ENCODE results near the gene SRP14. TPM values are rescaled to one million over a fixed set of nuclear protein-coding genes. Genes with fewer than 3 reads are reported as not detected.

Gene SRP14
- total and polyA plus RNA-seq, 9 of the 15 experiments (the other 6 are each of a cell fraction or from before 2014, with no cell fraction given), result 161 to 1,097 (median 402) TPM

DNA sequence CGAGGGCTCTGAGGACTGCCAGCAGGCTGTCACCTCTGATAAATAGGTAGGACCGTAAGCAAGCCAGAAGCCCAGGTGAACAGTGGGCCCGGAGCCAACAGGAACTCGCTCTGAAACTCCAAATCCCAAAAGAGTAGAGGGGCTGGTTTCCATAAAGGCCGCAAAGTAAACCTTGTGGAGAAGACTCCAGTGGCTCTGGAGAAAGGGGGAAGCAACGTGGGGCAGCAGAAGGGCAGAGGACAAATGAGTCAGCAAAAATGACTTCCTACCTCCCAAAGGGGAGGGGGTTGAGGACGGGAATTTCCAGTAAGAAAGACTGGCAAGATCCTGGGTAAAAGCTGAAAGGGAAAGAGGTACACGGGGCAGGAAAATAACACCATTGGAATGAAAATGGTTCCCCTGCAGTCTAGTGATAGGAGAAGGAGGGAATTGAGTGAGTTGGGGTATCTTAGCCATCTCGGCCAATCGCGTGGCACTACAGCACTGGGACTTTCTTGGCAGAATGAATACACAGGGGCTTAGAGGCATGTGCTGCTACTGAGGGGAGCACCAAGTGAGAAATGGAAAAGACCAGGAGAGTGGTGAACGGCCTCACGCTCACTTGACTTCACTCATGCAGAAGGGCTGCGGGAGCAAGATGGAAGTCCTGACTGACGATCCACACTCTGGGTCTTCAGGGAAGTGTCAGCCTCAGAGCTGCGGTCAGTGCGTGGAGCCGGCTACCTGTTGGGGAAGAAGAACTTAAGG, 36.5 kb upstream of the SRP14 start (continued):
- TF ChIP-seq, protein P1, sequence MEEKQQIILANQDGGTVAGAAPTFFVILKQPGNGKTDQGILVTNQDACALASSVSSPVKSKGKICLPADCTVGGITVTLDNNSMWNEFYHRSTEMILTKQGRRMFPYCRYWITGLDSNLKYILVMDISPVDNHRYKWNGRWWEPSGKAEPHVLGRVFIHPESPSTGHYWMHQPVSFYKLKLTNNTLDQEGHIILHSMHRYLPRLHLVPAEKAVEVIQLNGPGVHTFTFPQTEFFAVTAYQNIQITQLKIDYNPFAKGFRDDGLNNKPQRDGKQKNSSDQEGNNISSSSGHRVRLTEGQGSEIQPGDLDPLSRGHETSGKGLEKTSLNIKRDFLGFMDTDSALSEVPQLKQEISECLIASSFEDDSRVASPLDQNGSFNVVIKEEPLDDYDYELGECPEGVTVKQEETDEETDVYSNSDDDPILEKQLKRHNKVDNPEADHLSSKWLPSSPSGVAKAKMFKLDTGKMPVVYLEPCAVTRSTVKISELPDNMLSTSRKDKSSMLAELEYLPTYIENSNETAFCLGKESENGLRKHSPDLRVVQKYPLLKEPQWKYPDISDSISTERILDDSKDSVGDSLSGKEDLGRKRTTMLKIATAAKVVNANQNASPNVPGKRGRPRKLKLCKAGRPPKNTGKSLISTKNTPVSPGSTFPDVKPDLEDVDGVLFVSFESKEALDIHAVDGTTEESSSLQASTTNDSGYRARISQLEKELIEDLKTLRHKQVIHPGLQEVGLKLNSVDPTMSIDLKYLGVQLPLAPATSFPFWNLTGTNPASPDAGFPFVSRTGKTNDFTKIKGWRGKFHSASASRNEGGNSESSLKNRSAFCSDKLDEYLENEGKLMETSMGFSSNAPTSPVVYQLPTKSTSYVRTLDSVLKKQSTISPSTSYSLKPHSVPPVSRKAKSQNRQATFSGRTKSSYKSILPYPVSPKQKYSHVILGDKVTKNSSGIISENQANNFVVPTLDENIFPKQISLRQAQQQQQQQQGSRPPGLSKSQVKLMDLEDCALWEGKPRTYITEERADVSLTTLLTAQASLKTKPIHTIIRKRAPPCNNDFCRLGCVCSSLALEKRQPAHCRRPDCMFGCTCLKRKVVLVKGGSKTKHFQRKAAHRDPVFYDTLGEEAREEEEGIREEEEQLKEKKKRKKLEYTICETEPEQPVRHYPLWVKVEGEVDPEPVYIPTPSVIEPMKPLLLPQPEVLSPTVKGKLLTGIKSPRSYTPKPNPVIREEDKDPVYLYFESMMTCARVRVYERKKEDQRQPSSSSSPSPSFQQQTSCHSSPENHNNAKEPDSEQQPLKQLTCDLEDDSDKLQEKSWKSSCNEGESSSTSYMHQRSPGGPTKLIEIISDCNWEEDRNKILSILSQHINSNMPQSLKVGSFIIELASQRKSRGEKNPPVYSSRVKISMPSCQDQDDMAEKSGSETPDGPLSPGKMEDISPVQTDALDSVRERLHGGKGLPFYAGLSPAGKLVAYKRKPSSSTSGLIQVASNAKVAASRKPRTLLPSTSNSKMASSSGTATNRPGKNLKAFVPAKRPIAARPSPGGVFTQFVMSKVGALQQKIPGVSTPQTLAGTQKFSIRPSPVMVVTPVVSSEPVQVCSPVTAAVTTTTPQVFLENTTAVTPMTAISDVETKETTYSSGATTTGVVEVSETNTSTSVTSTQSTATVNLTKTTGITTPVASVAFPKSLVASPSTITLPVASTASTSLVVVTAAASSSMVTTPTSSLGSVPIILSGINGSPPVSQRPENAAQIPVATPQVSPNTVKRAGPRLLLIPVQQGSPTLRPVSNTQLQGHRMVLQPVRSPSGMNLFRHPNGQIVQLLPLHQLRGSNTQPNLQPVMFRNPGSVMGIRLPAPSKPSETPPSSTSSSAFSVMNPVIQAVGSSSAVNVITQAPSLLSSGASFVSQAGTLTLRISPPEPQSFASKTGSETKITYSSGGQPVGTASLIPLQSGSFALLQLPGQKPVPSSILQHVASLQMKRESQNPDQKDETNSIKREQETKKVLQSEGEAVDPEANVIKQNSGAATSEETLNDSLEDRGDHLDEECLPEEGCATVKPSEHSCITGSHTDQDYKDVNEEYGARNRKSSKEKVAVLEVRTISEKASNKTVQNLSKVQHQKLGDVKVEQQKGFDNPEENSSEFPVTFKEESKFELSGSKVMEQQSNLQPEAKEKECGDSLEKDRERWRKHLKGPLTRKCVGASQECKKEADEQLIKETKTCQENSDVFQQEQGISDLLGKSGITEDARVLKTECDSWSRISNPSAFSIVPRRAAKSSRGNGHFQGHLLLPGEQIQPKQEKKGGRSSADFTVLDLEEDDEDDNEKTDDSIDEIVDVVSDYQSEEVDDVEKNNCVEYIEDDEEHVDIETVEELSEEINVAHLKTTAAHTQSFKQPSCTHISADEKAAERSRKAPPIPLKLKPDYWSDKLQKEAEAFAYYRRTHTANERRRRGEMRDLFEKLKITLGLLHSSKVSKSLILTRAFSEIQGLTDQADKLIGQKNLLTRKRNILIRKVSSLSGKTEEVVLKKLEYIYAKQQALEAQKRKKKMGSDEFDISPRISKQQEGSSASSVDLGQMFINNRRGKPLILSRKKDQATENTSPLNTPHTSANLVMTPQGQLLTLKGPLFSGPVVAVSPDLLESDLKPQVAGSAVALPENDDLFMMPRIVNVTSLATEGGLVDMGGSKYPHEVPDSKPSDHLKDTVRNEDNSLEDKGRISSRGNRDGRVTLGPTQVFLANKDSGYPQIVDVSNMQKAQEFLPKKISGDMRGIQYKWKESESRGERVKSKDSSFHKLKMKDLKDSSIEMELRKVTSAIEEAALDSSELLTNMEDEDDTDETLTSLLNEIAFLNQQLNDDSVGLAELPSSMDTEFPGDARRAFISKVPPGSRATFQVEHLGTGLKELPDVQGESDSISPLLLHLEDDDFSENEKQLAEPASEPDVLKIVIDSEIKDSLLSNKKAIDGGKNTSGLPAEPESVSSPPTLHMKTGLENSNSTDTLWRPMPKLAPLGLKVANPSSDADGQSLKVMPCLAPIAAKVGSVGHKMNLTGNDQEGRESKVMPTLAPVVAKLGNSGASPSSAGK (IDR thresholded peaks at IDR 0.05), result peak; percentile 50
- TF ChIP-seq SMAD1 (IDR thresholded peaks at IDR 0.05; ENCODE audit: low read depth, low read length, partially characterized antibody) (no peak), ZNF316 (IDR thresholded peaks at IDR 0.05) (peak; percentile 99), MEF2D (tag; conservative IDR thresholded peaks at IDR 0.05; ENCODE audit: low read depth) (peak; percentile 72), L3MBTL2 (IDR thresholded peaks at IDR 0.05) (peak; percentile 50; the same call in 1 of the 2 replicates), GTF2A2 (tag; IDR thresholded peaks at IDR 0.05) (no peak), STAG1 (CRISPR knock-in tag; IDR thresholded peaks at IDR 0.05; ENCODE audit: borderline replicate concordance) (no peak), MAFF (IDR thresholded peaks at IDR 0.05; ENCODE audit: low read length) (peak; percentile 95), SMARCE1 (IDR thresholded peaks at IDR 0.05) (0 out of 2 replicates have a peak, but pooled peaks have one; percentile 45), ZKSCAN8 (CRISPR knock-in tag; IDR thresholded peaks at IDR 0.05) (peak; percentile 40; the same call in 1 of the 2 replicates), BACH1 (tag; IDR thresholded peaks at IDR 0.05) (peak; percentile 89)
- TF ChIP-seq, protein P2, sequence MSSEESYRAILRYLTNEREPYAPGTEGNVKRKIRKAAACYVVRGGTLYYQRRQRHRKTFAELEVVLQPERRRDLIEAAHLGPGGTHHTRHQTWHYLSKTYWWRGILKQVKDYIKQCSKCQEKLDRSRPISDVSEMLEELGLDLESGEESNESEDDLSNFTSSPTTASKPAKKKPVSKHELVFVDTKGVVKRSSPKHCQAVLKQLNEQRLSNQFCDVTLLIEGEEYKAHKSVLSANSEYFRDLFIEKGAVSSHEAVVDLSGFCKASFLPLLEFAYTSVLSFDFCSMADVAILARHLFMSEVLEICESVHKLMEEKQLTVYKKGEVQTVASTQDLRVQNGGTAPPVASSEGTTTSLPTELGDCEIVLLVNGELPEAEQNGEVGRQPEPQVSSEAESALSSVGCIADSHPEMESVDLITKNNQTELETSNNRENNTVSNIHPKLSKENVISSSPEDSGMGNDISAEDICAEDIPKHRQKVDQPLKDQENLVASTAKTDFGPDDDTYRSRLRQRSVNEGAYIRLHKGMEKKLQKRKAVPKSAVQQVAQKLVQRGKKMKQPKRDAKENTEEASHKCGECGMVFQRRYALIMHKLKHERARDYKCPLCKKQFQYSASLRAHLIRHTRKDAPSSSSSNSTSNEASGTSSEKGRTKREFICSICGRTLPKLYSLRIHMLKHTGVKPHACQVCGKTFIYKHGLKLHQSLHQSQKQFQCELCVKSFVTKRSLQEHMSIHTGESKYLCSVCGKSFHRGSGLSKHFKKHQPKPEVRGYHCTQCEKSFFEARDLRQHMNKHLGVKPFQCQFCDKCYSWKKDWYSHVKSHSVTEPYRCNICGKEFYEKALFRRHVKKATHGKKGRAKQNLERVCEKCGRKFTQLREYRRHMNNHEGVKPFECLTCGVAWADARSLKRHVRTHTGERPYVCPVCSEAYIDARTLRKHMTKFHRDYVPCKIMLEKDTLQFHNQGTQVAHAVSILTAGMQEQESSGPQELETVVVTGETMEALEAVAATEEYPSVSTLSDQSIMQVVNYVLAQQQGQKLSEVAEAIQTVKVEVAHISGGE (CRISPR knock-in tag; IDR thresholded peaks at IDR 0.05), result 0 out of 6 replicates have a peak, but pooled peaks of 1 of the 3 experiments have one; percentile 31

All from K562 (cell line).